ENCODE measurements around the gene CSF2RB.

The CSF2RB gene

DNA sequence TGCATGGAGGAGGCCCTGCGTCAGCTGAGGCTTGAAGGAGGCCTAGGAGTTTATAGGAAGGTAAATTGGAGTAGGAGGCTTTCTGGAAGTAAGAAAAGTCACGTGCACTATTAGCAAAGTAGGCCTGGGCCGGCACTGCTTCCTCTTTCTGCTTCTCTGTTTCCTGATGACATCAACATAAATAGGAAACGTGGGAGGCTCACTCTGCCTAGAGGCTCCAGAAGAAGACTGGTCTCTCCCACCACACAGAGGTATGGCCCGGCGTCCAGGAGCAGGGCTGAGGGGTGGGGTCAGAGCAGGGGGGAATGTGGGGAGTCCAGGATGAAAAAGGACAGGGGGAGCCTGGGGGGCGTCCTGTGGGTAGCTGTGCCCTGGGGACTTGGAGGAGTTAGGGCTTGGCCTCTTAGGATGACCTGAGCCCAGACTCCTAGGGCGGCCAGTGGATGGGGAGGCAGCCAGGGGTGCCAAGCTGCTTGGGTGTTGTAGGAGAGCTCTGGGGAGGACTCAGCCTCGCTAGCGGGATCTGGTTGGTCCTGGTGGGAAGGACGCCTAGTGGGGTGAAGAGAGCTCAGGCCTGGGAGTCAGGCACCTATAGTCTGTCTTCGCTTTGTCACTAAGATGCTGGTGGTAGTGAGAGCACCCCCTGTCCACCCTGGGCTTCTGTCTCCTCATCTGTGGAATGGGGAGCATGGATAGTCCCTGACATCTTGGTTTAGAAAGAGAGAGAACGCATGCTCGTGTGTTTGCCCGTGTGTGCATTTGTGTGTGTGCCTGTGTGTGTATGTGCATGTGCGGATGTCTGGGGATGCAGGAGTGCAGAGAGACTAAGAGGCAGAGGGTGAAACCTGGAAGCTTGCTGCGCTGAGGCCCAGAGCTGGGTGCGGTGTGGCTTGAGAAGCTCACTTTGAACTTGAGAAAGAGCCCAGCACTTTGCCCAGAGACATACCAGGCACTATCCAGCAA, at the start of gene CSF2RB:
TSS of gene CSF2RB (plus strand) at position 202 of the 963 bp plus-strand sequence. CDS start 8,580 bp downstream, outside the sequence.
- DNase-seq (ENCODE audit: low read depth): no peak

DNA sequence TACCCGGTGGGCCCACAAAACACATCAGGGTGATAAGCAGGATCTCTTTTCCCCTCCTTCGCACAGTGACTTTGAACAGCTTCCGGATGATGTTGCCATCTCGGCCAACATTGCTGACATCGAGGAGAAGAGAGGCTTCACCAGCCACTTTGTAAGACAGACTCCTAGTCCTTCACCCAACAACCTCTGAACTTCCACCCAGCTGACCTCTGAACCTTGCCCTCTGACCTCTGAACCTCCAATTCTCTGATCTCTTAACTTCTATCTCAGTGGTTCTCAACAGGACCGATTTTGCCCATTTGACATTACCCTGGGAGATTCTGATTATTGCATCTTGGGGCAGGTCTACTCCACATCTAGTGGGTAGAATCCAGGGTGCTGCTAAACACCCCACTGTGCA, 49.4 kb upstream of the CSF2RB start:
- no peak for DNase-seq (ENCODE audit: low read depth)

DNA sequence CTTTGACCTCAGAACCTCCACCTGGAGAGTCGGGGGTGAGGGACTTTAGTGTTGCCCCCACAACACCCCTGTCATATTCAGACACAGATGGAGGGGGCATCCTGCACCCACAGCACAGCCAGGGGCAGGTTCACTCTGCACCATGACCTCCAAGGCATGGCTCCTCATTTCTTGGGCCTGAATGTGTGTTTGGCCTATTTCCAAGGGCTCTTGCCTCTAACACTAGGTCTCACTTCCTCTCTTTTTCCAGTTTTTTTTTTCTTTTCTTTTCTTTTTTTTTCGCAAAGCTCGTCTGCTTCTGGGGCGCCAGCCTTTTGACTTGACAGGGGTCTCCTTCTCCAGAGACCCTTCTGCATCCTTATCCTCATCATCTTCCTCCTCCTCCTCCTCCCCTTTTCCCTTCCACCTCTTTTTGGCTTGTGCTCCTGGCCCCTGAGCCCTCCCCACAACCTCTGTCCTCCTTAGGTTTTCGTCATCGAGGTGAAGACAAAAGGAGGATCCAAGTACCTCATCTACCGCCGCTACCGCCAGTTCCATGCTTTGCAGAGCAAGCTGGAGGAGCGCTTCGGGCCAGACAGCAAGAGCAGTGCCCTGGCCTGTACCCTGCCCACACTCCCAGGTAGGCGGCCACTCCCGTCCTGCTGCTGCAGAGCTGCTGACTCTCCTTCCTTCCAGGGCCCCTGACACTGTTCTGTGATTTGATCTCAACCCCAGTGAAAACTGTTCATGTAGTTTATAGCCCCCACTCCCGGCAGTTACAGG, 48.8 kb upstream of the CSF2RB start:
- no peak for DNase-seq (ENCODE audit: low read depth)

DNA sequence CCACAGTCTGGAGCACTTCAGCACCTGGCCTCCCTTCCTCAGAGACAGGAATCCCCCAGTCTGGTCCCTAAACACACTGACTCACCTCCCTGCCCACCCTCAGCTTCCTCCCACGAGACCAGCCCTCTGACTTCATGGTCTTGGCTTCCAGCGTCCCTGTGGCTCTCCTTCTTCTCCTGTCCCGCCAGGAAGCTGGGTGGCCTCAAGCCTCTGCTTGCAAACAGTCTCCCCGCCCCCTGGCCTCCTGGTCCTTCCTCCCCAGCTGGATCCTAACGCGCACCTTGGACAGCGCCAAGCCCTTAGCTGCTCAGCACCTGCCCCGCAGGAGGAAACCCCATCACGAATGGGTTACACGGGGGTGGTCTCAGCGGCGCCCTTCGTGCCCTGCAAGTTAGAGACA, 48.1 kb upstream of the CSF2RB start:
- DNase-seq (ENCODE audit: low read depth): no peak

DNA sequence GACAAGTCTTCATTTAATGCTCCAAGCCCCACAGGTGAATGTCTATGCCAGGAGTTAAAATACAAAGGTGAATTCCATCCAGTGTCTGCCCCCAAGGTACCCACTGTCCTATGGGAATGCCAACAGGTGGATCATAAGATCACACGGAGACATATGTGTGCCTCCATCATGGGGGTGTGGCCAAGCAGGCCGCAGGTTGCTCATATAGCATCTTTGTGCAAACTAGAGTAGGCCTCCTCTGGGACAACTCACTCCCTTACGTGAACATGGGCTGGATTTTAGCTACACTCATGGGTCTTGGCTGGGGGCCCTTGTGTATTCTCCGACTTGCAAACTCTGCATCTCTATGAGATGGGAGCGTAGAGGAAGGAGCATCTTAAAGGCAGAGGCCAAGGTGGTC, 45.7 kb upstream of the CSF2RB start:
- DNase-seq (ENCODE audit: low read depth): no peak

DNA sequence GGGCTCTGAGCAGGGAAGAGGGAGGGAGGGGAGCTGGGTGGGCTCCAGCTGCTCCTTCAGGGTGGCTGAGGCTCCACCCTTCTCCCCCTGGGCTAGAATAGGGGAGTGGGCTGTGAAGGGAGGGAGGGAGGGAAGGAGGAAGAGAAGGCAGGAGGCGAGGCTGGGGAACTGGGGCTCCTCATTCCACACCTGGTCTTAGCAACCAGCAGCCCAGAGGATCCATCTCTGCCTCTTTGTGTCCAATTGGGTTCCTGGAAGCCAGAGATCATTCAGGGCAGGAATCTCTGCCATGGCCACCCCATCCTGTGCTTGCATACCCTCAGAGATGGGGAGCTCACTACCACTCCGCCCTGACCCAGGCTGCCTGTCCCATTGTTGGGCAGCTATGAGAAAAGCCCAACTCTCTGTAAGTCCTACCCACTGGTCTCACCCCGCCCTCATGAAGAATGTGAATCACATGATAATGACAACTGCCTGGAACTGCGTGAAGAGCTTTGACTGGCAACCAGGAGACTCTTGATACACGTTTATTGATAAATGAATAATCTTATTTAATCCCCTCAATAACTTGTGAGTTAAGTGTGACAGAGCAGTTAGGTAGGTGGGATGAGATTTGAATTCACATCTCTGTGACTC, 44.8 kb upstream of the CSF2RB start:
- DNase-seq (ENCODE audit: low read depth): no peak

DNA sequence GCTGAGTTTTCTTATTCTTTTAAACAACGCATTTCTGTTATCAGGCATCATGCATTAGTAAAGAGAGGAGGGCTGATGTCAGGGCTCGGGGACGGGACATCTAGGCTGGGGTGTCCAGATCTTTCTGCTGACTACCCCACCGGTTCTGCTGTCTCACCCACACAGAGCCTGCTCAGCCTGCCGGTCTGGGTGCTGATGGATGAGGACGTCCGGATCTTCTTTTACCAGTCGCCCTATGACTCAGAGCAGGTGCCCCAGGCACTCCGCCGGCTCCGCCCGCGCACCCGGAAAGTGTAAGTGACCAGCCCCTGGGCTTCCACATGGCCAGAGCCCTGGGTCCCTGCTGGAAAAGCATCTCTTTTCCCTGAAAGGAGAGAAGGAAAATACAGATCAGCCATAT, 43.2 kb upstream of the CSF2RB start:
- no peak for DNase-seq (ENCODE audit: low read depth)

DNA sequence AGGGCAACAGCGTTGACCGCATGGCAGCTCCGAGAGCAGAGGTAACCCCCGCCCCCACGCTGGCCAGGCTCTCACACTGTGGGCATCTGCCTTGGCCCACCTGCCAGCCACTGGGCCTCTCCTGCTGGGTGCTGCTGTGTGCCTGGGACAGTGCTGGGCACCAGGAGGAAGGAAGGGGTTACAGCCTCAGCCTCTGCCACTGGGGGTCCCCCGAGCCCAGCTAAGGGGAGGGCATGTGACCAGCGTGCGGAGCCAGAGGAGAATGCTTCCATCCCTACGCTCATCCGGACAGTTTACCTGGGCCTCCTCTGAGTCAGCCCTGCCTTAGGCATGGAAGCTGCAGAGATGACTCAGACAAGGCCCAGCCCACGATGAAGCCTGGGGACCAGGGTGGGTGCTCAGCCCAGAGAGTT, 41.8 kb upstream of the CSF2RB start:
- DNase-seq (ENCODE audit: low read depth): no peak

DNA sequence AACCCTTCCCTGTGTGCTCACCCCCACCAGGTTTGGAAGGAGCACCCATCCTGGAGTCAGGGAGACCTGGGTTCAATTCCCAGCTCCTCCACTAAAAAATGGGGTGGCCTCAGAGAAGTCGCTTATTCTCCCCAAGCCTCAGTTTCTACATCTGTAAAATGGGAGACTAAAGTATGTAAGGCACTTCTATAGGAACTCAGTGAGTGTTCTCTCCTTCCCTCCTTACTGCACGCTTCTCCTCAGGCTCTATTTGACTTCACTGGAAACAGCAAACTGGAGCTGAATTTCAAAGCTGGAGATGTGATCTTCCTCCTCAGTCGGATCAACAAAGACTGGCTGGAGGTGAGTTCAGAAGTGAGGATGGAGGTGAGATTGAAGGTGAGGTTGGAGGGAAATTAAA, 41.3 kb upstream of the CSF2RB start:
- DNase-seq (ENCODE audit: low read depth): no peak

DNA sequence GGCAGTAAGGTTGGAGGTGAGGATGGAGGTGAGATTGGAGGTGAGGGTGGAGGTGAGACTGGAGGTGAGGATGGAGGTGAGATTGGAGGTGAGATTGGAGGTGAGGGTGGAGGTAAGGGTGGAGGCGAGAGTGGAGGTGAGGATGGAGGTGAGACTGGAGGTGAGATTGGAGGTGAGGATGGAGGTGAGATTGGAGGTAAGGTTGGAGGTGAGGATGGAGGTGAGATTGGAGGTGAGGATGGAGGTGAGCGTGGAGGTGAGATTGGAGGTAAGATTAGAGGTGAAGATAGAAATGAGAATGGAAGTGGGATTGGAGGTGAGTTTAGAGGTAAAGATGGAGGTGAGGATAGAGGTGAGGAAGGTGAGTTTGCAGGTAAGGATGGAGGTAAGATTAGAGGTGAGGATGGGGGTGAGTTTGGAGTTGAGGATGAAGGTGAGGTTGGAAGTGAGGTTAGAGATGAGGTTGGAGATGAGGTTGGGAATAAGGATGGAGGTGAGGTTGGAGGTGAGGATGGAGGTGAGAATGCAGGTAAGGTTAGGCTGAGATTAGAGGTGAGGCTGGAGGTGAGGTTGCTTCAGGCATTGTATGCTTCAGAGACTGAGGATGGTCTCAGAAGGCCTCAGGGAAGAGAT, 40.4 kb upstream of the CSF2RB start:
- DNase-seq (ENCODE audit: low read depth): no peak

DNA sequence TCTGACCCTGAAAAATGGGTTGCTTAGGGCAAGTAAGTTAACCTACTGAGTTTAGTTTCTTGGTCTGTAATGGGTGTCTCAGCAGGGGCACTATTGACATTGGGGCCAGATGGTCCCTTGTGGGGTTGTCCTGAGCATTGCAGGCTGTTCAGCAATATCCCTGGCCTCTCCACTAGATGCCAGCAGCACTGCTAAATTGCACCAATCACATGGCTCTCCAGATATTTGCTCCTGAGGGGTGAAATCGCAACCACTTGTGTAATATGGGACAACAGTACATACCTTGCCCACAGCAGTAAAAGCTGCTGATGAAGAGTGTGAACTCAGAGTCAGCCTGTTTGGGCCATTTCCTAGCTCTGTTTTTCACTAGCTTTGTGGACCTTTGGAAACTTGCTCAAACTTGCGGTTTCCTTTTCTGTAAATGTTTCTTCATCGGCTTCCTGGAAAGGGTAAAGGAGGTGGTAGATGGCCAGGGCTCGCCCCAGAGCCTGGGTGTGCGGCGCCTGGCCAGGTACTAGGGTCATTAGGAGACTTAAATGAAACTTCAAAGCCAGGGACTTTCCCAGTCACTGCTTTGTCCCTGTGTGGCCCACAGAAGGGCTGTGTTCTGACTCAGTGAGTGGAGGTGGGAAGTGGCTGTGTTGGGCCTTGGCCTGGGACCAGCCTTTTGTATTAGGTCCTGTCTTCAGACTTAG, 39.7 kb upstream of the CSF2RB start:
- peak; percentile 21 for DNase-seq (ENCODE audit: low read depth)

DNA sequence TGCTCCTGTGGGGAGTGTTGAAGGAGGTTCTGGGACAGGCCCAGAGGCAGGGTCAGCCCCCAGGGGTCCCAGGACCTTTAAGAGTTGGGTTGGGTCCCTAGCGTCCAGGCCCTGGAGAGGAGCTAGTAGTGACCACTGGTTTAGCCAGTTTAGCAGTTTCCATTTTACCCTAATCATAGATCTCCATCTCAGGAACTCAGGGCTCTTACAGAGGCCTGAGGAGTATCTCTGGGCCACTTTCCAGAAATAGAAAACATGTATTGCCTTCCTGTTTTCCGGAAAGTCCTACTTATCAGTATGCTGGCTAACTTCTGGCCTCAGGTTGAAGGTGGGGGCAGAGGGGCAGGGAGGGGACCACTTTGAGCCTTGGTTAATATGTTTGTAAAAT, 39.1 kb upstream of the CSF2RB start:
- DNase-seq (ENCODE audit: low read depth): no peak

DNA sequence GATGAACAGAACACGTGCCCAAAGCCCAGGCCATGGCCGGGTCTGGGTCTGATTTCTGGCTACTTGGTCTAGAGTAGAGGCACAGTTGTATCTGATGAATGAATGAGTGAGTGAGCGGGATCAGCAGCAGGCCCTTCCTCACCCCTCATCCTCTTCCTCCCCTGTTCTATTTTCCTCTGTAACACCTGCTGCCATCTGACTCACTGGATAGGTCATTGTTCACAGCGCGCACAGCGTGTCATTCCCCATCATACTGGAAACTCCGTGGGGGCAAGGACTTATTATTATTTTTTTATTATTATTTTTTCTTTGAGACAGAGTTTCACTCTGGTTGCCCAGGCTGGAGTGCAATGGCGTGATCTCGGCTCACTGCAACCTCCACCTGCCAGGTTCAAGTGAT, 38.7 kb upstream of the CSF2RB start:
- DNase-seq (ENCODE audit: low read depth): no peak

DNA sequence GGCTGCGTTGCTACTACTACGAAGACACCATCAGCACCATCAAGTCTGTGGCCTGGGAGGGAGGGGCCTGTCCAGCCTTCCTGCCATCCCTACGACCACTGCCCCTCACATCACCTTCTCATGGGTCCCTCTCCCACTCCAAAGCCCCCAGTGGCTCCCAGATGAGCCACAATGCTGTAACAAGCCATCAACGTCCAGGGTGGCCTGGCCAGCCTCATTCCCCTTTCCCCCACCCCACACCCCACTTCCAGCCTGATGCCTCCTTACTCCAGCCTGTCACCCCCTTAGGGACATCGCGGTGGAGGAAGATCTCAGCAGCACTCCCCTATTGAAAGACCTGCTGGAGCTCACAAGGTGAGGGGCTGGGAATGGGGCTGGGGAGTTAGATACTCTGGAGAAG, 37.7 kb upstream of the CSF2RB start:
- no peak for DNase-seq (ENCODE audit: low read depth)

DNA sequence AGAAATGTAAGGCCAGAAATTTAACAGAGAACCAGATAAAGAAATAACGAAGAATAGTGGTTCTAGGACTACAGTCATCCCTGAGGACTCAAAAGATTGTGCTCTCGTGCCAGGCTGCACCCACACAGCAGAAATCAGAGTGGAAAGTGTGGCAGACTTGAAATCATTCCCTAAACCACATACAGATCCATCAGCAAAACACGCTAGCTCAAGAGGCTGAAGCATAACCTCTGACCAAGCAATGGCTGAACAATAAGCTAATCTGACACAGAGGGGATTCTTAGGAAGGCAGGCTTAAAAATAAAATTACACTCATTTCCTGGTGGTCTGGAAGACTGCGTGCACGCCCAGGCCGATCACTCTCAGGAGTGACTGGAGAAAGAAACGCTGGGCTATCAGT, 33.7 kb upstream of the CSF2RB start:
- DNase-seq (ENCODE audit: low read depth): no peak

DNA sequence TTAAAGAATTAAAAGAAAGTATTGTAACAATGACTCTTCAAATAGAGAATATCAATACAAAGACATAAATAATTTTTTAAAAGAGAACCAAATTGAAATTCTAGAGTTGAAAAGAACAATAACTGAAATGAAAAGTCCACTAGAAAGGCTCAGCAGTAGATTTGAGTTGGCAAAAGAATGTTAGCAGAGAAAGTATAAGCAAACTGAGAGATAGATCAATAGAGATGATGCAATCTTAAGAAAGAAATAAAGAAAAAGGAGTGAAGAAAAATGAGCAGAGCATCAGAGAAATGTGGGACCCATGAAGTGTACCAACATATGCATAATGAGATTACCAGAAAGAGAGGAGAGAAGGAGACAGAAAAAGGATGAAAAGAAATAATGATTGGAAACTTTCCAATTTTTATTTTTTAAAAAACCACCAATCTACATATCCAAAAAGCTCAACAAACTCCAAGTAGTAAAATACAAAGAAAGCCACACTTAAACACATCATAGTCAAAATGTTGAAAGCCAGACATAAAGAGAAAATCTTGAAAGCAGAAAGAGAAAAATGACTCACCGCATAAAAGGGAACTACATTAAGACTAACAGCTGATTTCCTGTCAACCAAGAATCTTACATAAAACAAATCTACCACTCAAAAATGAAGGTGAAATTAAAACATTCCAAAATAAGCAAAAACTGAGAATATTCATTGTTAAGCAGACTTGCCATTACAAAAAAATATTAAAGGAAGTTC, 31.8 kb upstream of the CSF2RB start:
- no peak for DNase-seq (ENCODE audit: low read depth)

DNA sequence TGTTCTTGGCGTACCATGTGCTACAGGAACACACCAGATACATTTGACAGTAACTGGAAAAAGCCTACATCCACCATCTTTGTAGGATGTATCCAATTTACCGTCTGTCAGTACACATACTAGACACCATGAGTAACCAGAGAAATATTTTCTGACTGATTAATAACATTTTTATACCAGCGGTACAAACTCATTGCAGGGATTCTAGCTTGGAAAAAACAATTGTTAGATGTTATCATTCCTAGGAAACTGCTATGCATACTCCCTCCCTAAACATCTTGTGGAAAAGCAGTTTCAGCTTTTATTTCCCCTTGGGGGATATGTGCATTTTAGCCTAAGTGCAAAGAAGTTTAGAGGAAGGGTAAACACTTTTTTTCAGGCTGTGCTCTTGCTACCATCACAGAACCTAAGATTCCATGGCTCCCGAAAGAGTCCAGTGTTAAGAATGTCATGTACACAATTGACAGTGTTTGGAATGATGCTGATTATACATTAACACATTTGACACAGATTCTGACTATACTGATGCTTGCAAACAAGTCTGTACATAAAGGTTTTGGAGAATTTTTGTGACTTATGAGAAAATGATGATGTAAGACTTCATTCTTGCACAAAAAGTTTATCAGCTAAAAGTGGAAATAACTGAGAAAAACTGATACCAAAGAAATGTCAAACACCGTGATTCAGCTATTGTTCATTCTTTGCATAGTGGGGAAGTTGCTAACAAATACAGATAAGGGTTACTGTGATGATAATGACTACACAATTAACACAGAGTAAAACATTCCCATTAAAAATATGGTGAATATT, 28.9 kb upstream of the CSF2RB start:
- DNase-seq (ENCODE audit: low read depth): no peak

DNA sequence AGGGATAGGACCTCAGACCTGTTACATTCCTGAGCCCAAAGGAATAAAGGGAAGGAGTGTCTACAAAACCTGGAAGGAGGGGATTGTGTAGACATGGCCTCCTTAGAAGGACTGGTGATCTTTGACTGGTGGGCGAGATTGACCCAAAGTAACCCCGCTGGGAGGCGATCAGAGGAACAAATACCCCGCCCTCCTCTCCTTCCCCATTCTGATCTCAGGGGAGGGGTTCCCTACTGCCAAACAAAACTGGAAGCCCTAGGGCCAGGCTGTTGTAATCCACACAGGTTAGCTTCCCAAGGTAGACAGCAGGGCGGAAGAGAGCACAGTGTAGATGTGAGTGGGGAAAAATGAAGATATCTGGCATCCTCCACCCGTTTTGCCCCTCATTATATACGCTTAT, 28.0 kb upstream of the CSF2RB start:
- DNase-seq (ENCODE audit: low read depth): no peak

DNA sequence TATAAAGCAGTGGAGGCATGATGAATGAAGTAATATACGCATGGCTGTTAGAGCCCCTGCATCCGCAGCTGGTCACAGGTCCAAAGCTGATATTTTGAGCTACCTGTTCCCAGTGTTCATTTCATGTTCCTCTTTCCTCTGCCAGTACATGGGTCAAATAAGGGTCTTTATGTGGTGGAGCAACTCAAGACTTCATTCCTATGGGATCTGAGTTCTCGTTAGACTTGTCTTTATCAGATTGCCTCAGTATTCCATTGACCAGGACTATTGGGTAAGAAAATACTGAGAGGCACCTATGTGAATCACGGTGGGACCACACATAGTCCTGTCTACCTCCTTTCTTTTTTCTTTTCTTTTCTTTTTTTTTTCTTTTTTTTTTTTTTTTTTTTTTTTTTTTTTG, 27.4 kb upstream of the CSF2RB start:
- no peak for DNase-seq (ENCODE audit: low read depth)

DNA sequence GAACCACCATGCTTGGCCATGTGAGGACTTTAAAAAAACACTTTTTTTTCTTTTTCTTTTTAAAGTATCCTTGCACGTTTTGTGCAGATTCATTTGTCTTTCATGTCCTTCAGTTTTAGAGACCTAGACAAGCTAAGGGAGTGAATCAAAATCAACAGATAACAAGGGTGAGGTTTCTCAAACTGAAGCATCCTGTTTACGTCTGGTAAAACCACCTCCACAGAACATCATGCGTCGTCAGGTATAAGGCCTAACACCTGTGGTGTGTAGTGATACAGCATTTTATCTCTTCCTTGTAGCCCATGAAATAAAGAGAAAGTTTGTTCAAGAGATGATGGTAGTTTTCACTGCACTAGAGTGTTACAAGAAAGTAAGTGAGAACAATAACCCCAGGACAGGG, 26.3 kb upstream of the CSF2RB start:
- no peak for DNase-seq (ENCODE audit: low read depth)
